ENCODE results near the gene ZNF566. TPM values are rescaled to one million over a fixed set of nuclear protein-coding genes. Genes with fewer than 3 reads are reported as not detected.

Gene ZNF566
- total RNA-seq, 2 donors from 2014 or later = 9.6 to 20.7 TPM

GRCh38 chr19:36456831-36457230, 32.5 kb downstream of the ZNF566 start:
- intact Hi-C loops (cut with DNase I) = no loop called here
- no peaks in the 10 kb centered on the region for H3K36me3 ChIP-seq
- H3K9me3 ChIP-seq = no peaks in the 10 kb centered on the region
- TF ChIP-seq POLR2A (IDR thresholded peaks at IDR 0.05) = no peak
- TF ChIP-seq, protein P1, sequence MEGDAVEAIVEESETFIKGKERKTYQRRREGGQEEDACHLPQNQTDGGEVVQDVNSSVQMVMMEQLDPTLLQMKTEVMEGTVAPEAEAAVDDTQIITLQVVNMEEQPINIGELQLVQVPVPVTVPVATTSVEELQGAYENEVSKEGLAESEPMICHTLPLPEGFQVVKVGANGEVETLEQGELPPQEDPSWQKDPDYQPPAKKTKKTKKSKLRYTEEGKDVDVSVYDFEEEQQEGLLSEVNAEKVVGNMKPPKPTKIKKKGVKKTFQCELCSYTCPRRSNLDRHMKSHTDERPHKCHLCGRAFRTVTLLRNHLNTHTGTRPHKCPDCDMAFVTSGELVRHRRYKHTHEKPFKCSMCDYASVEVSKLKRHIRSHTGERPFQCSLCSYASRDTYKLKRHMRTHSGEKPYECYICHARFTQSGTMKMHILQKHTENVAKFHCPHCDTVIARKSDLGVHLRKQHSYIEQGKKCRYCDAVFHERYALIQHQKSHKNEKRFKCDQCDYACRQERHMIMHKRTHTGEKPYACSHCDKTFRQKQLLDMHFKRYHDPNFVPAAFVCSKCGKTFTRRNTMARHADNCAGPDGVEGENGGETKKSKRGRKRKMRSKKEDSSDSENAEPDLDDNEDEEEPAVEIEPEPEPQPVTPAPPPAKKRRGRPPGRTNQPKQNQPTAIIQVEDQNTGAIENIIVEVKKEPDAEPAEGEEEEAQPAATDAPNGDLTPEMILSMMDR (IDR thresholded peaks at IDR 0.05) = no peak
- TF ChIP-seq POLR2AphosphoS5 (IDR thresholded peaks at IDR 0.05) = no peak
- H3K4me1 ChIP-seq (replicated peaks) = no peaks in the 10 kb centered on the region
- H3K4me3 ChIP-seq = no peak overlapping the region
- 97% methylated on average over 2 of the region's 2 CpGs for WGBS
- no peak for DNase-seq (ENCODE audit: low spot score)
- no peak overlapping the region for H3K27ac ChIP-seq
- no peaks in the 10 kb centered on the region for H3K27me3 ChIP-seq (replicated peaks; ENCODE audit: insufficient read depth)

- H3K27ac ChIP-seq = no peak overlapping the region
- H3K36me3 ChIP-seq = peaks cover 8 to 20% of the 10 kb centered on the region in 2 donors
- intact Hi-C loops (cut with DNase I) = no loop called here
- WGBS = 93% methylated on average over 5 of the region's 5 CpGs
- DNase-seq (ENCODE audit: low spot score) = no peak
- TF ChIP-seq POLR2A (IDR thresholded peaks at IDR 0.05) (no peak), POLR2AphosphoS5 (IDR thresholded peaks at IDR 0.05) (no peak)
- TF ChIP-seq, protein P1 (IDR thresholded peaks at IDR 0.05) = no peak
- H3K9me3 ChIP-seq = no peaks in the 10 kb centered on the region
- no peak overlapping the region for H3K4me3 ChIP-seq
- H3K4me1 ChIP-seq (replicated peaks) = no peaks in the 10 kb centered on the region
- no peaks in the 10 kb centered on the region for H3K27me3 ChIP-seq (replicated peaks; ENCODE audit: insufficient read depth)
These were observed 40.2 kb downstream of the ZNF566 start for GRCh38 chr19:36449059-36449670.

GRCh38 chr19:36441339-36441738, 48.0 kb downstream of the ZNF566 start:
- DNase-seq (ENCODE audit: low spot score) = no peak

GRCh38 chr19:36436531-36436930, 52.8 kb downstream of the ZNF566 start:
- TF ChIP-seq, protein P1 (IDR thresholded peaks at IDR 0.05) = no peak
- TF ChIP-seq POLR2AphosphoS5 (IDR thresholded peaks at IDR 0.05) (no peak), POLR2A (IDR thresholded peaks at IDR 0.05) (no peak)
- H3K9me3 ChIP-seq = no peaks in the 10 kb centered on the region
- DNase-seq (ENCODE audit: low spot score) = no peak
- no peaks in the 10 kb centered on the region for H3K4me1 ChIP-seq (replicated peaks)
- intact Hi-C loops (cut with DNase I) = no loop called here
- H3K27me3 ChIP-seq (replicated peaks; ENCODE audit: insufficient read depth) = no peaks in the 10 kb centered on the region
- no peaks in the 10 kb centered on the region for H3K36me3 ChIP-seq
- no peak overlapping the region for H3K27ac ChIP-seq
- 40% methylated on average over 2 of the region's 2 CpGs for WGBS
- no peak overlapping the region for H3K4me3 ChIP-seq

More at GRCh38 chr19:36441339-36441738, 48.0 kb downstream of the ZNF566 start:
- H3K4me1 ChIP-seq (replicated peaks) = no peaks in the 10 kb centered on the region
- H3K36me3 ChIP-seq = no peaks in the 10 kb centered on the region
- no peak overlapping the region for H3K4me3 ChIP-seq
- TF ChIP-seq, protein P1 (IDR thresholded peaks at IDR 0.05) = no peak
- TF ChIP-seq POLR2AphosphoS5 (IDR thresholded peaks at IDR 0.05) = no peak
- TF ChIP-seq POLR2A (IDR thresholded peaks at IDR 0.05) = no peak
- intact Hi-C loops (cut with DNase I) = no loop called here
- H3K27ac ChIP-seq = no peak overlapping the region
- H3K9me3 ChIP-seq = no peaks in the 10 kb centered on the region
- WGBS = 63% methylated on average over 1 of the region's 1 CpG
- H3K27me3 ChIP-seq (replicated peaks; ENCODE audit: insufficient read depth) = no peaks in the 10 kb centered on the region

DNA sequence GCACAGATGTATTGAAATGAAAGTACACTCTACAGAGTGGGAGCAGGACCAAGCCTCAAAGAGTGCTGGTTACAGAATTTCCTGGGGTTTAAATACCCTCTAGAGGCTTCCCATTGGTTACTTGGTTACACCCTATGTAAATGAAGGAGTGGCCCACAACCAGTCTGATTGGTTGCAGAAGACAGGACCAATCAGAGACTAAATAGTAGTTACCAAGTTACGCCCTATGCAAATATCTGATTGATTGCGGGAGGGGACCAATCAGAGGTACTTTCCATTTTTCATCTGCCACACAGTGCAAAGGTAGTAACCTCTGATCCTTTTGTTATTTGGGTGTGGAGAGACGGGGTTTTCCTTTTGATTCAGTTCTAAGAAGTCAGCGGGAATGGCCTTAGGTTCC, 65.4 kb downstream of the ZNF566 start:
- 87% methylated on average over 4 of the region's 4 CpGs for WGBS
- Histone ChIP-seq H3K36me3 (no peaks in the 10 kb centered on the region), H3K9me3 (no peaks in the 10 kb centered on the region), H3K27ac (no peak overlapping the region), H3K4me3 (no peak overlapping the region), H3K4me1 (replicated peaks) (no peaks in the 10 kb centered on the region), H3K27me3 (replicated peaks; ENCODE audit: insufficient read depth) (no peaks in the 10 kb centered on the region)
- no peak for DNase-seq (ENCODE audit: low spot score)
- intact Hi-C loops (cut with DNase I) = no loop called here
- TF ChIP-seq, protein P1 (IDR thresholded peaks at IDR 0.05) = no peak
- TF ChIP-seq POLR2A (IDR thresholded peaks at IDR 0.05) = no peak
- no peak for TF ChIP-seq POLR2AphosphoS5 (IDR thresholded peaks at IDR 0.05)

Measured in prostate gland (tissue), 2 donors.